Aorta (tissue), 5 donors: ENCODE data around the gene S100P. TPM values are rescaled to one million over a fixed set of nuclear protein-coding genes. Genes with fewer than 3 reads are reported as not detected.

Experiments used
- ATAC-seq: fragments of 200-7000 bp; cut with Tn5 transposase; one replicate; pipeline ENCODE4 v1.9.1; 2022; ENCODE audit warnings: moderate library complexity; ENCODE audit not compliant: low FRiP score
- DNase-seq, 2 donors: peaks; one replicate each; pipeline ENCODE4 v3.0.0-alpha.2; 2020
- H3K27ac ChIP-seq, 2 donors: one replicate each; pipeline ENCODE4 v1.5.1; 2013; ENCODE audit warnings: low read length in 2 of 2, mild to moderate bottlenecking in 2 of 2, moderate library complexity in 2 of 2, control low read depth in 1 of 2, inconsistent platforms in 1 of 2, low read depth in 1 of 2
- H3K27me3 ChIP-seq, 2 donors: one replicate each; pipeline ENCODE4 v1.6.1; 2013; ENCODE audit warnings: control low read depth in 1 of 2, low read length in 1 of 2, mild to moderate bottlenecking in 1 of 2, moderate library complexity in 1 of 2; ENCODE audit not compliant: insufficient read depth in 2 of 2, control insufficient read depth in 1 of 2
- H3K36me3 ChIP-seq, 2 donors: one replicate each; pipeline ENCODE4 v1.6.1; 2013; ENCODE audit warnings: control low read depth in 1 of 2, low read length in 1 of 2, mild to moderate bottlenecking in 1 of 2; ENCODE audit not compliant: insufficient read depth in 2 of 2, control insufficient read depth in 1 of 2
- H3K4me1 ChIP-seq, 2 donors: one replicate each; pipeline ENCODE4 v1.6.1; 2013; ENCODE audit warnings: low read length in 2 of 2, control low read depth in 1 of 2, mild to moderate bottlenecking in 1 of 2, moderate library complexity in 1 of 2; ENCODE audit not compliant: insufficient read depth in 2 of 2, control insufficient read depth in 1 of 2
- H3K4me3 ChIP-seq, 2 donors: one replicate each; pipeline ENCODE4 v1.5.1; 2013; ENCODE audit warnings: low read length in 2 of 2, control low read depth in 1 of 2, mild to moderate bottlenecking in 1 of 2
- H3K9me3 ChIP-seq: one replicate; pipeline ENCODE4 v1.6.1; 2013; ENCODE audit warnings: mild to moderate bottlenecking, low read length; ENCODE audit not compliant: control insufficient read depth
- WGBS, 2 donors: extraction: QIAGEN DNeasy Blood & Tissue Kit; methylation state at CpG; one replicate each; pipeline ENCODE4 v1.1.7; 2013; 5-methylcytosine and 5-hydroxymethylcytosine counted together
- intact Hi-C, 2 donors: fragments of 100-400 bp; cut with DNase I; formaldehyde crosslinking; loops; one replicate each; pipeline versions ENCODE4 v1.14.2 to v1.15.0; 2022
- polyA plus RNA-seq, 2 donors: library from polyadenylated mRNA; stranded (reverse); fragments of 200-250 nt; gene quantifications; one replicate each; pipeline ENCODE4 v1.2.3, GENCODE V29; 2013
- total RNA-seq, 2 donors: library from RNA; stranded (reverse); fragmentation: NEBNext Ultra II Directional; extraction: Animal tissue kit (Norgen Biotek cat#: 25700); gene quantifications; one replicate each; pipeline ENCODE4 v1.2.1, GENCODE V29; 2021
- donor health status: healthy with polysubstance abuse.
- donor health status: Bipolar disorder and iron deficiency.
- donor health status: DM: no; HTN: no; CAD: no.
- donor health status: DM: no; HTN: no; CAD: no.
- donor health status: DM: yes; HTN: yes; CAD: no.

Gene S100P
- total and polyA plus RNA-seq, 4 donors: 1.9 to 17.2 (median 5.8) TPM

DNA sequence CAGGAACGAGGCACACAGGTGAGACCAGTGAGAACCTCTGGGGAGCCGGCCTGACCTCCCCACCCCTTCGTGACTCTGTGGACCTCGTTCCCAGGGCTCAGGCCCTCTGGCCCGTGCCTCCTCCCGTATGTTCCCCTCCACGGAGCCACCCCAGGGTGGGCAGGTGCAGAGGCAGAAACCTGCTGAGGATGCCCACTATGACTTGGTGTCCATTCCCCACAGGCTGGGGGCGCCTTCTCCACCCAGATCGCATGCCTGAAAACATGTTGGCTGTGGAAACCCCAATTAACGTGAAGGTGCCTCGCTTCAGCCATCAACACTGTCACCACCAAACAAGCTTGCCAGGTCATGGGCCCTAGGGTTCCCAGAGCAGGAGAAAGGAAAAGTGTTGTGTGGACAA, 49.3 kb downstream of the S100P start:
- Histone ChIP-seq H3K36me3 (no peaks in the 10 kb centered on the region), H3K27me3 (no peaks in the 10 kb centered on the region), H3K4me1 (peaks cover 0 to 3% of the 10 kb centered on the region in 2 donors), H3K9me3 (no peaks in the 10 kb centered on the region), H3K27ac (no peak overlapping the region), H3K4me3 (no peak overlapping the region)
- WGBS, 2 donors: 83% methylated on average over 11 of the region's 11 CpGs
- intact Hi-C loops: no loop called here
- no peak for DNase-seq
- no peak for ATAC-seq

Other genes with a start within 250 kb of the S100P start
- 1 to 10 TPM in 1 of 2 donors, under 1 TPM in 1; 0.65 to 1.3 TPM for gene PPP2R2C, start 221.3 kb upstream of the S100P start, total RNA-seq
- gene PPP2R2C, start 221.3 kb upstream of the S100P start, polyA plus RNA-seq: under 1 TPM in 1 of 2 donors, not detected in 1; 0.25 TPM
- 10 to 100 TPM; 44.8 to 58.0 TPM for gene MAN2B2, start 118.7 kb upstream of the S100P start, total RNA-seq
- gene MAN2B2, start 118.7 kb upstream of the S100P start, polyA plus RNA-seq: 10 to 100 TPM; 13.1 to 40.3 TPM
- 100 to 1,000 TPM; 244 to 263 TPM for gene MRFAP1, start 53.2 kb upstream of the S100P start, total RNA-seq
- 100 to 1,000 TPM; 326 to 419 TPM for gene MRFAP1, start 53.2 kb upstream of the S100P start, polyA plus RNA-seq
- 10 to 100 TPM; 38.3 to 43.6 TPM for gene MRFAP1L1, start 16.0 kb downstream of the S100P start, total RNA-seq
- gene MRFAP1L1, start 16.0 kb downstream of the S100P start, polyA plus RNA-seq: 10 to 100 TPM; 47.8 to 91.0 TPM
- 10 to 100 TPM; 10.8 to 12.5 TPM for gene BLOC1S4, start 22.3 kb downstream of the S100P start, total RNA-seq
- gene BLOC1S4, start 22.3 kb downstream of the S100P start, polyA plus RNA-seq: 1 to 10 TPM; 8.6 to 8.8 TPM
- 10 to 100 TPM; 32.0 to 38.8 TPM for gene KIAA0232, start 88.8 kb downstream of the S100P start, total RNA-seq
- gene KIAA0232, start 88.8 kb downstream of the S100P start, polyA plus RNA-seq: 1 to 10 TPM; 7.9 to 9.2 TPM
- gene TBC1D14, start 215.9 kb downstream of the S100P start, total RNA-seq: 10 to 100 TPM; 33.8 to 59.7 TPM
- gene TBC1D14, start 215.9 kb downstream of the S100P start, polyA plus RNA-seq: 10 to 100 TPM; 12.9 to 17.9 TPM